NCI-H2029 treated with DMSO at 0.1 percent for 48 hours (cell line): ENCODE measurements around the gene TMEM125.

Experiments
- DNase-seq: peaks from one replicate; lab custom pipeline; 2025; lab: John Stamatoyannopoulos, UW

TMEM125 gene

GRCh38 chr1:43274804-43275180 is 5.0 kb downstream of the TMEM125 start:
- no peak for DNase-seq

- no peak for DNase-seq
Measured at GRCh38 chr1:43275826-43276620, 6.2 kb downstream of the TMEM125 start.

GRCh38 chr1:43276673-43277072 is 6.9 kb downstream of the TMEM125 start:
- no peak for DNase-seq

- DNase-seq = no peak
Measured at GRCh38 chr1:43277116-43277876, 7.5 kb downstream of the TMEM125 start.

- no peak for DNase-seq
Measured at GRCh38 chr1:43279161-43279560, 9.4 kb downstream of the TMEM125 start.

- no peak for DNase-seq
Measured at GRCh38 chr1:43279666-43280065, 9.9 kb downstream of the TMEM125 start.

DNA sequence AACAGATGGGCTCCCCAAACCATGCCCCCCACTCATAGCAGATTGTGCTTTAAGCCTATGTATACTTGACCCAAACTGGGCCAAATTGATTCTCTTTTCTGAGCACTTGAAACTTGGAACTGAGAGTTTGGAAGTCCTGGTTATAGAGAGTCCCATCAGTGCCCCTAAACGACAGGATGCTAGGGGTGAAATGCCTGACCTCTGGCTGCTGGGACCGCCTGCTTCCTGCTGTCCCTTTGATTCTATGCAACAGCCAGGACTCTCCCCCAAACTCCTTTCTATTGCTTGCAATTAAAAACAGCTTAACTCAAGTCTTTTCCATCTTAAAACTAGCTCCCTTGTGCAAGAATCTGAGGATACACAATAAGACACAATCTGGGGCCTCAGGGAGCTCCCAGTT is 10.9 kb downstream of the TMEM125 start:
- no peak for DNase-seq

DNA sequence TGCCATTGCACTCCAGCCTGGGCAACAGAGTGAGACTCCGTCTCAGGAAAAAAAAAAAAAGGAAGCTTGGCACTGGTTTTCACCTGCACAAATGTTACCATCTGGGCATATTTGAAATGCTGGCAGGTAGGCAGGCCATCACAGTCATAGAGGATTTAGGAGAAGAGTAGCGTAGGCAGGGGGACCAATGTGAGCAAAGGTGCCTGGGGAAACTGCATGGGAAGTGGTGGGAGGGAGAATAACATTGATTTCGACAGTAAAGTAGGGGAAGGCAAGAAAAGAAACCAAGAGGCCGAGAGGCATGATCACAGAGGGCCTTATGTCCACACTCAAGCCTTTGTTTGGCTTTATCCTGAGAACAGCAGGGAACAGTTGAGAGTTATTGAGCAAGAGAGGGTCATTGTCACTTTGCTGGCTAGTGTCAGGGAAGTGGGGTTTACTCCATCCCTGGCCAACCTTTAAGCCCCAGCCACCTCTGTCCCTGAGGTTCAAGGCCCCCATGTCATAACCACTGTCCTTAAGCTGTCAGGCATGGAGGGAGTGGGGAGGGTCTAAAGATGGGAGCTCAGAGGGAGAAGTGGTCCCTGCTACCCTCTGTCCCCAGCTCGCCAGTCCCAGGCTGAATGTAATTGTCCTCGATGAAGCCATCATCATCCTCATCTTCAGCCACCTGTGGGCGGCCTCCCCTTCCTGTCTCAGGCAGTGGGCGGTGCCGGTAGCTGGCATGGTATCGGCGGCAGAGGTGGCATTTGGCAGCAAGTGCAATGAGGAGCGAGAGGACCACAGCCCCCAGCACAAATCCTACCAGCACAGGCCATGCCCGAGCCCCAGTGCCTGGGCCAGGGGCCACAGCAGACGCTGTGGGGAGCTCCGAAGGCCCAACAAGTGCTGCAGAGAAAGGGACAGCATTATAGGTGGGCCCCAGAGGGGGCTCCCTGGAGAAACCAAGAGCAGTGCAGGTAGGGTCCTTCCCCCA is 12.7 kb downstream of the TMEM125 start:
- peak; percentile 35 for DNase-seq

- DNase-seq = no peak
Measured at GRCh38 chr1:43284065-43284464, 14.3 kb downstream of the TMEM125 start.

DNA sequence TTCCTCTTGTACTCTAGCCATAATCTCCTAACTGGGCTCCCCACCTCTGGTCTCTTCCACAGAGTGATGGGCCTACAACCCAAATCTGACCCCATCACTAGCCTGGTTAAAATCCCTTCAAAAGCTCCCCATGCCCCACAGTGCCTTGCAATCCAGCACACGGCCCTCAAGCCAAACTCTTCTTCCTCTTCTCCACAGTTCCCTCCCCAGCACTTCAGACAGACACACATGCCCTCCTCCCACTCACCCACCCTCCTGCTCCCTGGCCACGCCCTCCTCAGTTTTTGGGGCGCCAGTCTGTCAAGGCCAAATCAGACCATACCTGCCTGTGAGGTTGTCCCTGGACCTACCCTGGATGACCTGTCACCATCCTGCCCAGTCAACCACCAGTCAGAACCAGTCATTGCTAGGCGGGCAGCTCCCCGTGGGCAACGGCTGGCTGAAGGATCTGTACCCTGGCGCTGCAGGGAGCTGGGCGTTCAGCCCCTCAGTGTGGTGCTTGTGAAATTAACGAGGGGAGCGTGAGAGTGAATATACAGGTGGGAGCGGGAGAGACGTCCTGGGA is 14.8 kb downstream of the TMEM125 start:
- DNase-seq = no peak

DNA sequence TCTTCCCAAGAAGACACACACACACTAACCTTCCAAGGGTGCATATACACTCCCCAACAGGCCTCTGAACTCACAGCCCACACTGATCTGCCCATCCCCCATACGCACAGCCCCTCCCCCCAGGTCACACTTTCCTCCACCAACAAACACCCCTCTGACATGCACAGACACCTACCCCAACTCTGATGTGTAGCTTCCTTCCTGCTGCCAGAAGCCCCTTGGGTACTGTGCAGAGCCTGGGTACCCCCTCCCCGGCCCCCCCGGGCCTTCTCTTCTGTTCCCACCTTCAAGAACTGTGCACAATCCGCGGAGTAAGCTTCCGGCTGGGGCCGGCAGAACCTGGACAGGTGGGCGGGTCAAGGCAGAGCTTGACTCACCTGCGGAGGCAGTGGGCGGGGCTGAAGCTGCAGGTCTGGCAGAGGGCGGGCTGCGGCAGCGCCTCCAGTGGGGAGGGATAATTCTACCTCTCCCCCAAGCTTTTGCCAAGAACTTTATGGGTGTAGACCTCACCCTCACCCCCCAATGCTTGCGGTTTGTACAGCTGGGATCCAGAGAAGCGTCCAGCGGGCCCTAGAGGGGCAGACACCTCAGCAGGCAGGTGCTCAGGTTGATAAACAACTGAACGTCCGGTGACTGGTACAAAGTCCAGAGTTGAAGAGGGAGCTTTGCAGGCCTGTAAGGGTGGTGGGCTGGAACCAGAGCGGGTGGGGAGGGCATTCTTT is 15.6 kb downstream of the TMEM125 start, which contains the start of gene C1orf210:
TSS of gene C1orf210 (minus strand) at position 313 of the 722 bp plus-strand sequence. CDS start 2,311 bp downstream, outside the sequence.
- peak; percentile 95 for DNase-seq

DNA sequence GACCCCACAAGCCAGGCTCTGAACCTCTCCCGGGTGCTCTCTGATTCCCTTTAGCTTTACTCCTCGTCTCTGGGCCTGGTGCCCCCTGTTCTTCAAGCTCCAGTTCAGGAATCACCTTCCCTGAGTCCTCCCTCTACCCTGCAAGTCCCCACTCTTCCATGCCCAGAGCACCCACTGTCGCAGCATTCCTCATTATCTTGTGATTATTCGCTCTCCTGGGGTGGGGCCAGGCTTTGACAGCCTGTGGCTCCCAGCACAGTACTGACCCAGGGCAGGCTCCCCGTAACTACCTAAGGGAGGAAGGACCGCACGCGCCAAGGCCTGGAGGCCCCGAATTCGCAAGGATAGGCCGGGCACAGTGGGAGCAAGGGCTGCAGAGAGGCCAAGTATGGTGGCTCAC is 16.3 kb downstream of the TMEM125 start:
- DNase-seq = no peak

- DNase-seq = no peak
Measured at GRCh38 chr1:43286533-43286932, 16.8 kb downstream of the TMEM125 start.

GRCh38 chr1:43288058-43288784 is 18.4 kb downstream of the TMEM125 start:
- no peak for DNase-seq

DNA sequence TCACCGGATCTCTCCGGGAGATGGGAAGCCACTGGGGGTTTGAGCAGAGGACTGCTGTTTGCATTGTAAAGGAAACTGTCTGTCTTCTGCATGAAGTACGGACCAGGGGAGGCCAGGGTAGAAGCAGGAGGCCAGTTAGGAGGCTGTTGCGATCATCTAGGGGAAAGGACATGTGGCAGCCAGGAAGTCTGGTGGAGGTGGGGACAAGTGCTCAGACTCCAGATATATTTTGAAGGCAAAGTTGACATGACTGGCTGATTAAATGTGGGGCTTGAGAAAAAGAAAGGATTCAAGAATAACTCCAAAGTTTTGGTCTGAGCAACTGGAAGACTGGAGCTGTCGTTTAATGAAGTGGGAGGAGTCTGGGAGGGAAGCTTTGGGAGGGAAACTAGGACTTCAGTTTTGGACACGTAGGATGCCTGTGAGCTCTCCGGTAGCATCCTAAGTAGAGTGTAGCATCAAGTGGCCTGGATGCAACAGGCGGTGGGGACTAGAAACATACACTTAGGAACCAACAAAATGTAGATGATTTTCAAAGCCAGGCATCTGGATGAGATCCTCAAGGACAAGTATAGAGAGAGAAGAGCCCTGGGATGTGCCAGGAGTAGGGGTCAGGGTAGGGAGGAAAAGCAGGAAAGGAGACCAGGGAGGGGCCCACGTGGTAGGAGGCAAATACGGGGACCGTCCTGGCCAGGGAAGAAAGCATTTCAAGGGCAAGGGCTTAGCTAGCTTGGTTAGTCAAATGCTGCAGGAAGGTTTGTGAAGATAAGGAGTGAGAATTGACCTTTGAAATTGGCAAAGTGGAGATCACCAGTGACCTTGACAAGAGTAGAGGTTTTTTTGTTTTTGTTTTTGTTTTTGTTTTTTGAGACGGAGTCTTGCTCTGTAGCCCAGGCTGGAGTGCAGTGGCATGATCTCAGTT is 19.3 kb downstream of the TMEM125 start:
- no peak for DNase-seq

- DNase-seq = no peak
Measured at GRCh38 chr1:43292216-43292615, 22.4 kb downstream of the TMEM125 start.

- no peak for DNase-seq
Measured at GRCh38 chr1:43292679-43293078, 22.9 kb downstream of the TMEM125 start.

GRCh38 chr1:43293176-43293575 is 23.4 kb downstream of the TMEM125 start:
- no peak for DNase-seq
